ENCODE data around the gene SKIDA1. TPM values are rescaled to one million over a fixed set of nuclear protein-coding genes. Genes with fewer than 3 reads are reported as not detected.
"Not testable (repeated sequence)": the region's sequence is repeated elsewhere in the genome, so short reads cannot be mapped to it uniquely, and the experiment has no call there.

SKIDA1 gene
- total and polyA plus RNA-seq, 2 experiments from 2014 or later: 1.5 to 3.5 TPM

GRCh38 chr10:21570761-21571521 lies 45.5 kb upstream of the SKIDA1 start:
- Histone ChIP-seq H3K9me2 (ENCODE audit: insufficient read depth) (no peaks in the 10 kb centered on the region), H2AFZ (no peak overlapping the region), H4K20me1 (replicated peaks; ENCODE audit: insufficient read depth) (peaks cover 42% of the 10 kb centered on the region), H3K36me3 (ENCODE audit: insufficient read depth) (no peaks in the 10 kb centered on the region), H3K4me1 (ENCODE audit: insufficient read depth) (peaks cover 13% of the 10 kb centered on the region; the same call in 1 of the 2 replicates), H3K79me2 (replicated peaks; ENCODE audit: insufficient read depth) (peaks cover 100% of the 10 kb centered on the region), H3K27me3 (ENCODE audit: insufficient read depth) (no peaks in the 10 kb centered on the region), H3F3A (replicated peaks; ENCODE audit: low read depth) (0 out of 2 replicates have a peak, but pooled peaks cover 7% of the 10 kb centered on the region), H3K4me3 (no peak overlapping the region), H3K27ac (ENCODE audit: low read depth) (peak overlapping the region; percentile 16; the same call in 1 of the 2 replicates), H3K4me2 (no peak overlapping the region)
- ATAC-seq (peak; percentile 62), DNase-seq (ENCODE audit: low spot score) (no peak)
- peaks cover 28% of the 10 kb centered on the region for H3K4me1 Mint-ChIP-seq
- peak overlapping the region; percentile 63 for H3K27ac Mint-ChIP-seq
- H3K9me3 Mint-ChIP-seq: no peaks in the 10 kb centered on the region
- H3K4me3 Mint-ChIP-seq: no peak overlapping the region
- H3K27me3 Mint-ChIP-seq (ENCODE audit: insufficient read depth, low read depth, poor library complexity): peaks cover 8% of the 10 kb centered on the region
- H3K36me3 Mint-ChIP-seq (ENCODE audit: low read depth): peaks cover 25% of the 10 kb centered on the region
- TF ChIP-seq ZNF462 (CRISPR knock-in tag; IDR thresholded peaks at IDR 0.05) (no peak), STAT1 (IDR thresholded peaks at IDR 0.05; ENCODE audit: unreplicated experiment) (no peak), REST (IDR thresholded peaks at IDR 0.05; ENCODE audit: unreplicated experiment) (no peak), POLR2AphosphoS5 (IDR thresholded peaks at IDR 0.05; ENCODE audit: low read depth) (no peak), NANOG (IDR thresholded peaks at IDR 0.05; ENCODE audit: borderline replicate concordance) (no peak), ZNF331 (CRISPR knock-in tag; IDR thresholded peaks at IDR 0.05; ENCODE audit: low read depth) (no peak)

- Histone ChIP-seq H4K20me1 (replicated peaks; ENCODE audit: insufficient read depth) (peaks cover 37% of the 10 kb centered on the region; the same call in 1 of the 2 replicates), H3K36me3 (ENCODE audit: insufficient read depth) (peaks cover 20% of the 10 kb centered on the region; the same call in 1 of the 2 replicates), H3K79me2 (replicated peaks; ENCODE audit: insufficient read depth) (peaks cover 99% of the 10 kb centered on the region)
- H3K4me2 ChIP-seq; H3K27me3 Mint-ChIP-seq (ENCODE audit: insufficient read depth, low read depth, poor library complexity); H3K27me3 ChIP-seq (ENCODE audit: insufficient read depth); DNase-seq (ENCODE audit: low spot score); H3K4me3 Mint-ChIP-seq; H3K9me2 ChIP-seq (ENCODE audit: insufficient read depth); H3K27ac Mint-ChIP-seq; H3K27ac ChIP-seq (ENCODE audit: low read depth); H3K9me3 Mint-ChIP-seq; ATAC-seq; H3F3A ChIP-seq (replicated peaks; ENCODE audit: low read depth); H3K4me1 ChIP-seq (ENCODE audit: insufficient read depth); H2AFZ ChIP-seq; H3K4me3 ChIP-seq: not testable (repeated sequence)
- Mint-ChIP-seq H3K4me1 (peaks cover 12% of the 10 kb centered on the region; the same call in 2 of the 3 replicates), H3K36me3 (ENCODE audit: low read depth) (peaks cover 74% of the 10 kb centered on the region)
These were observed 33.5 kb upstream of the SKIDA1 start for GRCh38 chr10:21558984-21559383.
